Middle frontal gyrus (tissue), 1 donor: ENCODE data around the gene PAK3.

Experiments
- DNase-seq: peaks from one replicate; pipeline ENCODE4 v3.0.0-alpha.2; 2015; ENCODE audit warnings: low spot score; ENCODE audit errors: extremely low spot score

PAK3 gene

GRCh38 chrX:111260451-111260850 is 164.5 kb downstream of the PAK3 start:
- DNase-seq, result no peak

GRCh38 chrX:111262086-111262485 is 166.1 kb downstream of the PAK3 start:
- no peak for DNase-seq

- DNase-seq, result no peak
Measured at GRCh38 chrX:111264385-111264784, 168.4 kb downstream of the PAK3 start.

GRCh38 chrX:111265486-111265885 is 169.5 kb downstream of the PAK3 start:
- DNase-seq, result no peak

GRCh38 chrX:111268506-111268905 is 172.5 kb downstream of the PAK3 start:
- no peak for DNase-seq

- DNase-seq, result no peak
Measured at GRCh38 chrX:111270339-111270738, 174.3 kb downstream of the PAK3 start, which contains the start of gene CAPN6. CAPN6 (minus strand) TSS chrX:111270483; CDS start chrX:111263936, 6,547 bp downstream.
